ENCODE results near the gene TMEM94. TPM values are rescaled to one million over a fixed set of nuclear protein-coding genes. Genes with fewer than 3 reads are reported as not detected.

Gene TMEM94
- total RNA-seq, 1 experiment from 2014 or later = 61.4 TPM

GRCh38 chr17:75548813-75549212 lies 92.4 kb downstream of the TMEM94 start:
- no peak overlapping the region for H2BK20ac ChIP-seq (ENCODE audit: low read depth, low read length, poor library complexity, severe bottlenecking)
- H2BK15ac ChIP-seq (ENCODE audit: low read depth, low read length) = no peak overlapping the region
- H3K9me3 Mint-ChIP-seq = no peaks in the 10 kb centered on the region
- H3K27me3 Mint-ChIP-seq (ENCODE audit: low read depth) = no peaks in the 10 kb centered on the region
- H2BK5ac ChIP-seq (ENCODE audit: insufficient read length, low read length) = no peak overlapping the region
- no peak overlapping the region for H2BK120ac ChIP-seq (ENCODE audit: low read depth, low read length, poor library complexity, severe bottlenecking)
- no peak overlapping the region for H3K4me3 Mint-ChIP-seq
- H3K27ac Mint-ChIP-seq = no peak overlapping the region
- no peaks in the 10 kb centered on the region for H3K9me3 ChIP-seq (ENCODE audit: control insufficient read depth, low read depth, low read length)
- H3K4ac ChIP-seq (ENCODE audit: low read depth, low read length) = no peak overlapping the region
- peaks cover 0 to 18% (median 4%) of the 10 kb centered on the region in 3 experiments; a peak in 3 of 7 replicates for H3K36me3 Mint-ChIP-seq (ENCODE audit: insufficient read depth in 1 of 3, low read depth in 3 of 3)
- peaks cover 25 to 50% of the 10 kb centered on the region in 2 experiments for H3K4me1 Mint-ChIP-seq
- H3K56ac ChIP-seq (ENCODE audit: insufficient read length, low read depth, low read length) = no peak overlapping the region
- peak overlapping the region; percentile 60 for H3K4me2 ChIP-seq (ENCODE audit: insufficient read depth, insufficient read length, low read length)
- H4K20me1 ChIP-seq (ENCODE audit: control insufficient read depth, insufficient read depth, insufficient read length) = no peaks in the 10 kb centered on the region
- H3K23me2 ChIP-seq (ENCODE audit: insufficient read length, low read depth, low read length, poor library complexity, severe bottlenecking) = peaks cover 5% of the 10 kb centered on the region
- H3K27me3 ChIP-seq (ENCODE audit: insufficient read depth, low read length) = no peaks in the 10 kb centered on the region
- no peak overlapping the region for H2AK5ac ChIP-seq (ENCODE audit: insufficient read length, low read length)
- H2BK12ac ChIP-seq (ENCODE audit: insufficient read length, low read depth, low read length) = no peak overlapping the region
- no peak overlapping the region for H3T11ph ChIP-seq (ENCODE audit: low read length)
- no peak overlapping the region for H3K27ac ChIP-seq (ENCODE audit: insufficient read length, low read depth, low read length)
- DNase-seq = no peak
- H4K5ac ChIP-seq (ENCODE audit: insufficient read length, low read depth, low read length) = no peak overlapping the region
- H3K23ac ChIP-seq (ENCODE audit: insufficient read length, low read depth, low read length) = no peak overlapping the region
- H3K79me1 ChIP-seq (ENCODE audit: insufficient read depth, low read depth, low read length, poor library complexity, severe bottlenecking) = no peaks in the 10 kb centered on the region
- no peak overlapping the region for H4K91ac ChIP-seq (ENCODE audit: insufficient read length, low read depth, low read length)
- no peak overlapping the region for H3K14ac ChIP-seq (ENCODE audit: insufficient read depth, low read length)
- H4K8ac ChIP-seq (replicated peaks; ENCODE audit: insufficient read length, low read depth, low read length) = no peak overlapping the region
- TF ChIP-seq, protein P1, sequence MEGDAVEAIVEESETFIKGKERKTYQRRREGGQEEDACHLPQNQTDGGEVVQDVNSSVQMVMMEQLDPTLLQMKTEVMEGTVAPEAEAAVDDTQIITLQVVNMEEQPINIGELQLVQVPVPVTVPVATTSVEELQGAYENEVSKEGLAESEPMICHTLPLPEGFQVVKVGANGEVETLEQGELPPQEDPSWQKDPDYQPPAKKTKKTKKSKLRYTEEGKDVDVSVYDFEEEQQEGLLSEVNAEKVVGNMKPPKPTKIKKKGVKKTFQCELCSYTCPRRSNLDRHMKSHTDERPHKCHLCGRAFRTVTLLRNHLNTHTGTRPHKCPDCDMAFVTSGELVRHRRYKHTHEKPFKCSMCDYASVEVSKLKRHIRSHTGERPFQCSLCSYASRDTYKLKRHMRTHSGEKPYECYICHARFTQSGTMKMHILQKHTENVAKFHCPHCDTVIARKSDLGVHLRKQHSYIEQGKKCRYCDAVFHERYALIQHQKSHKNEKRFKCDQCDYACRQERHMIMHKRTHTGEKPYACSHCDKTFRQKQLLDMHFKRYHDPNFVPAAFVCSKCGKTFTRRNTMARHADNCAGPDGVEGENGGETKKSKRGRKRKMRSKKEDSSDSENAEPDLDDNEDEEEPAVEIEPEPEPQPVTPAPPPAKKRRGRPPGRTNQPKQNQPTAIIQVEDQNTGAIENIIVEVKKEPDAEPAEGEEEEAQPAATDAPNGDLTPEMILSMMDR (conservative IDR thresholded peaks at IDR 0.05) = no peak
- H3K4me1 ChIP-seq (ENCODE audit: insufficient read depth, low read length) = peaks cover 4% of the 10 kb centered on the region; the same call in 1 of the 2 replicates
- no peak overlapping the region for H3K9ac ChIP-seq (ENCODE audit: extremely low read depth, insufficient read length, low read length)
- no peak overlapping the region for H2AFZ ChIP-seq (ENCODE audit: low read length)
- no peak overlapping the region for H3K18ac ChIP-seq (ENCODE audit: insufficient read length, low read depth, low read length)
- no peaks in the 10 kb centered on the region for H3K79me2 ChIP-seq (ENCODE audit: insufficient read depth, low read length)
- WGBS (ENCODE audit: extremely low coverage, insufficient read length, low lambda C conversion rate) = no CpG with 5 or more reads among the region's 5 CpGs

Small RNA genes lying within 50 kb of the gene (microRNA-seq; reads per million reads assigned to microRNA genes)
- gene MIR6785 (ENCODE audit: borderline microRNAs expressed) = not detected

Other genes with a start within 250 kb of the TMEM94 start
- 50.3 and 58.2 TPM in 2 replicates for gene GGA3, start 195.0 kb upstream of the TMEM94 start, total RNA-seq (2021)
- 93.7 and 97.4 TPM in 2 replicates for gene MRPS7, start 194.8 kb upstream of the TMEM94 start, total RNA-seq (2021)
- 24.0 and 26.1 TPM in 2 replicates for gene MIF4GD, start 185.4 kb upstream of the TMEM94 start, total RNA-seq (2021)
- 24.2 and 27.2 TPM in 2 replicates for gene SLC25A19, start 167.2 kb upstream of the TMEM94 start, total RNA-seq (2021)
- 87.7 and 91.7 TPM in 2 replicates for gene GRB2, start 51.0 kb upstream of the TMEM94 start, total RNA-seq (2021)
- 35.2 and 37.0 TPM in 2 replicates for gene CASKIN2, start 58.9 kb downstream of the TMEM94 start, total RNA-seq (2021)
- 44.5 and 45.5 TPM in 2 replicates for gene TSEN54, start 59.9 kb downstream of the TMEM94 start, total RNA-seq (2021)
- gene LLGL2, start 69.1 kb downstream of the TMEM94 start, total RNA-seq (2021) = 85.9 and 90.4 TPM in 2 replicates
- gene MYO15B, start 131.2 kb downstream of the TMEM94 start, total RNA-seq (2021) = 35.3 and 41.9 TPM in 2 replicates
- 0.20 and 0.24 TPM in 2 replicates for gene SMIM5, start 176.8 kb downstream of the TMEM94 start, total RNA-seq (2021)
- gene RECQL5, start 210.5 kb downstream of the TMEM94 start, total RNA-seq (2021) = 40.0 and 40.1 TPM in 2 replicates
- gene SAP30BP, start 210.7 kb downstream of the TMEM94 start, total RNA-seq (2021) = 82.6 and 89.7 TPM in 2 replicates